ENCODE measurements around the gene WDR20. TPM values are rescaled to one million over a fixed set of nuclear protein-coding genes. Genes with fewer than 3 reads are reported as not detected.

WDR20 gene
- total RNA-seq, 1 experiment from 2014 or later = 33.0 TPM

GRCh38 chr14:102207831-102208365 is 68.2 kb downstream of the WDR20 start:
- H3K9me3 Mint-ChIP-seq (ENCODE audit: low read depth, unreplicated experiment) = no peaks in the 10 kb centered on the region
- H3K4me3 Mint-ChIP-seq (ENCODE audit: low read depth, unreplicated experiment) = no peak overlapping the region
- H3K4me1 Mint-ChIP-seq (ENCODE audit: low read depth, unreplicated experiment) = no peaks in the 10 kb centered on the region
- CTCF ChIA-PET = no interaction called here
- DNase-seq = no peak
- no peak for TF ChIP-seq CTCF (IDR thresholded peaks at IDR 0.05; ENCODE audit: unreplicated experiment)
- no peak overlapping the region for H3K27ac Mint-ChIP-seq (ENCODE audit: unreplicated experiment)
- intact Hi-C loops (cut with micrococcal nuclease; ENCODE audit: unreplicated experiment) = no loop called here
- H3K36me3 Mint-ChIP-seq (ENCODE audit: insufficient read depth, unreplicated experiment) = peaks cover 32% of the 10 kb centered on the region
- BruUV-seq (replicated peaks) = no TSS peak
- no peaks in the 10 kb centered on the region for H3K27me3 Mint-ChIP-seq (ENCODE audit: unreplicated experiment)

- H3K4me1 Mint-ChIP-seq (ENCODE audit: low read depth, unreplicated experiment) = no peaks in the 10 kb centered on the region
- CTCF ChIA-PET = no interaction called here
- intact Hi-C loops (cut with micrococcal nuclease; ENCODE audit: unreplicated experiment) = no loop called here
- DNase-seq = no peak
- H3K9me3 Mint-ChIP-seq (ENCODE audit: low read depth, unreplicated experiment) = no peaks in the 10 kb centered on the region
- H3K4me3 Mint-ChIP-seq (ENCODE audit: low read depth, unreplicated experiment) = no peak overlapping the region
- no peaks in the 10 kb centered on the region for H3K27me3 Mint-ChIP-seq (ENCODE audit: unreplicated experiment)
- H3K36me3 Mint-ChIP-seq (ENCODE audit: insufficient read depth, unreplicated experiment) = peaks cover 38% of the 10 kb centered on the region
- no peak for TF ChIP-seq CTCF (IDR thresholded peaks at IDR 0.05; ENCODE audit: unreplicated experiment)
- no peak overlapping the region for H3K27ac Mint-ChIP-seq (ENCODE audit: unreplicated experiment)
- BruUV-seq (replicated peaks) = no TSS peak
Measured at GRCh38 chr14:102208741-102209140, 69.0 kb downstream of the WDR20 start.

- H3K36me3 Mint-ChIP-seq (ENCODE audit: insufficient read depth, unreplicated experiment) = peaks cover 41% of the 10 kb centered on the region
- no TSS peak for BruUV-seq (replicated peaks)
- no peak for TF ChIP-seq CTCF (IDR thresholded peaks at IDR 0.05; ENCODE audit: unreplicated experiment)
- CTCF ChIA-PET = no interaction called here
- DNase-seq = peak; percentile 21
- intact Hi-C loops (cut with micrococcal nuclease; ENCODE audit: unreplicated experiment) = no loop called here
- H3K9me3 Mint-ChIP-seq (ENCODE audit: low read depth, unreplicated experiment) = no peaks in the 10 kb centered on the region
- no peaks in the 10 kb centered on the region for H3K4me1 Mint-ChIP-seq (ENCODE audit: low read depth, unreplicated experiment)
- H3K4me3 Mint-ChIP-seq (ENCODE audit: low read depth, unreplicated experiment) = no peak overlapping the region
- no peak overlapping the region for H3K27ac Mint-ChIP-seq (ENCODE audit: unreplicated experiment)
- H3K27me3 Mint-ChIP-seq (ENCODE audit: unreplicated experiment) = no peaks in the 10 kb centered on the region
Measured at GRCh38 chr14:102209224-102209966, 69.7 kb downstream of the WDR20 start.

- Mint-ChIP-seq H3K27me3 (ENCODE audit: unreplicated experiment) (no peaks in the 10 kb centered on the region), H3K4me3 (ENCODE audit: low read depth, unreplicated experiment) (no peak overlapping the region), H3K4me1 (ENCODE audit: low read depth, unreplicated experiment) (no peaks in the 10 kb centered on the region), H3K9me3 (ENCODE audit: low read depth, unreplicated experiment) (no peaks in the 10 kb centered on the region), H3K27ac (ENCODE audit: unreplicated experiment) (no peak overlapping the region), H3K36me3 (ENCODE audit: insufficient read depth, unreplicated experiment) (peaks cover 41% of the 10 kb centered on the region)
- no peak for TF ChIP-seq CTCF (IDR thresholded peaks at IDR 0.05; ENCODE audit: unreplicated experiment)
- BruUV-seq (replicated peaks) = no TSS peak
- intact Hi-C loops (cut with micrococcal nuclease; ENCODE audit: unreplicated experiment) = no loop called here
- CTCF ChIA-PET = no interaction called here
- no peak for DNase-seq
Measured at GRCh38 chr14:102210421-102211042, 70.8 kb downstream of the WDR20 start.

All from Calu3 (cell line).